ENCODE measurements around the gene SLC38A2.

- TF ChIP-seq, protein P1, sequence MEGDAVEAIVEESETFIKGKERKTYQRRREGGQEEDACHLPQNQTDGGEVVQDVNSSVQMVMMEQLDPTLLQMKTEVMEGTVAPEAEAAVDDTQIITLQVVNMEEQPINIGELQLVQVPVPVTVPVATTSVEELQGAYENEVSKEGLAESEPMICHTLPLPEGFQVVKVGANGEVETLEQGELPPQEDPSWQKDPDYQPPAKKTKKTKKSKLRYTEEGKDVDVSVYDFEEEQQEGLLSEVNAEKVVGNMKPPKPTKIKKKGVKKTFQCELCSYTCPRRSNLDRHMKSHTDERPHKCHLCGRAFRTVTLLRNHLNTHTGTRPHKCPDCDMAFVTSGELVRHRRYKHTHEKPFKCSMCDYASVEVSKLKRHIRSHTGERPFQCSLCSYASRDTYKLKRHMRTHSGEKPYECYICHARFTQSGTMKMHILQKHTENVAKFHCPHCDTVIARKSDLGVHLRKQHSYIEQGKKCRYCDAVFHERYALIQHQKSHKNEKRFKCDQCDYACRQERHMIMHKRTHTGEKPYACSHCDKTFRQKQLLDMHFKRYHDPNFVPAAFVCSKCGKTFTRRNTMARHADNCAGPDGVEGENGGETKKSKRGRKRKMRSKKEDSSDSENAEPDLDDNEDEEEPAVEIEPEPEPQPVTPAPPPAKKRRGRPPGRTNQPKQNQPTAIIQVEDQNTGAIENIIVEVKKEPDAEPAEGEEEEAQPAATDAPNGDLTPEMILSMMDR (IDR thresholded peaks at IDR 0.05), result no peak
- no peak for TF ChIP-seq POLR2AphosphoS5 (IDR thresholded peaks at IDR 0.05)
These were observed 42.2 kb upstream of the SLC38A2 start for GRCh38 chr12:46414591-46415268.

Measured in transverse colon (tissue), 4 donors.